SKM-1 treated with dmso at 0.1 percent for 144 hours (cell line): ENCODE results near the gene RAI1.

Source experiments
- DNase-seq: peaks from one replicate; lab custom pipeline; 2025; ENCODE audit not compliant: unreplicated experiment; lab: John Stamatoyannopoulos, UW

RAI1 gene

GRCh38 chr17:17841601-17842025 lies 160.4 kb downstream of the RAI1 start:
- no peak for DNase-seq

GRCh38 chr17:17842111-17842876 lies 161.0 kb downstream of the RAI1 start:
- DNase-seq, result no peak

- DNase-seq, result no peak
These were observed 161.8 kb downstream of the RAI1 start for GRCh38 chr17:17843096-17843495.

- no peak for DNase-seq
These were observed 162.8 kb downstream of the RAI1 start for GRCh38 chr17:17844079-17844478.

GRCh38 chr17:17844500-17844899 lies 163.2 kb downstream of the RAI1 start:
- DNase-seq, result no peak

- DNase-seq, result no peak
These were observed 164.0 kb downstream of the RAI1 start for GRCh38 chr17:17845046-17845775.

GRCh38 chr17:17846003-17846402 lies 164.7 kb downstream of the RAI1 start:
- DNase-seq, result no peak

- DNase-seq, result no peak
These were observed 165.4 kb downstream of the RAI1 start for GRCh38 chr17:17846645-17847044.

- no peak for DNase-seq
These were observed 165.9 kb downstream of the RAI1 start for GRCh38 chr17:17847118-17847689.

GRCh38 chr17:17847726-17848125 lies 166.5 kb downstream of the RAI1 start:
- no peak for DNase-seq

- no peak for DNase-seq
These were observed 167.2 kb downstream of the RAI1 start for GRCh38 chr17:17848311-17849082.

- DNase-seq, result peak; percentile 63
These were observed 168.0 kb downstream of the RAI1 start for GRCh38 chr17:17849147-17849820.

- DNase-seq, result peak; percentile 38
These were observed 168.7 kb downstream of the RAI1 start for GRCh38 chr17:17849845-17850373.

GRCh38 chr17:17851103-17852002 lies 170.1 kb downstream of the RAI1 start:
- DNase-seq, result no peak

- DNase-seq, result no peak
These were observed 171.7 kb downstream of the RAI1 start for GRCh38 chr17:17852930-17853329.

GRCh38 chr17:17853811-17854447 lies 172.7 kb downstream of the RAI1 start:
- DNase-seq, result no peak

GRCh38 chr17:17855976-17856375 lies 174.7 kb downstream of the RAI1 start:
- no peak for DNase-seq

- no peak for DNase-seq
These were observed 175.1 kb downstream of the RAI1 start for GRCh38 chr17:17856386-17856785.

GRCh38 chr17:17857496-17857895 lies 176.2 kb downstream of the RAI1 start:
- DNase-seq, result no peak
